ENCODE data around the gene CPED1. TPM values are rescaled to one million over a fixed set of nuclear protein-coding genes. Genes with fewer than 3 reads are reported as not detected.

CPED1 gene
- polyA plus RNA-seq, 1 donor from 2014 or later = 3.8 TPM

DNA sequence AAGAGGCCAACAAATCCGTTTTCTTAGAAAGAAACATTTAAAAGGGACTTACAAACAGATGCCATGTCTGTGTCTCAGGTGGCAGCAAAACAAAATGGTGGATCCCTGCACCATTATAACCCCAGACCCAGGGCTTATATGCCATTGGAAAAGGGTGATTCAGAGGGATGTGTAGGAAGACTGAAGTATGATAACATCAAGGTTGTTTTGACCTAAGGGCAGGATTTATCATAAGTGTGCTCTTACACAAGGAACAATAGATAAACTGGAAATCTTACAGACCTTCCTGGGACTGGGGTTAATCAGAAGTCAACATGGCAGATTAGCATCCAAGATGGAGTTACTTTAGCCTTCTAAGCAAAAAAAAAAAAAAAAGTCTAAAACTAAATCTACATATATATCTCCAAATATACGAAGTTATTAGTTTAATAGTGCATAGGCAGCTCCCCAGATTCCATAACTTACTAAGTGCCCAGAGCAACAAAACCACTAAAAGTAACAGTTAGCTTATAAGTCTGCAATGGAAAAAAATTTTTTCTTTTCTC, 306.0 kb downstream of the CPED1 start:
- Mint-ChIP-seq H3K27ac (no peak overlapping the region), H3K4me3 (no peak overlapping the region), H3K36me3 (peaks cover 12% of the 10 kb centered on the region), H3K9me3 (peaks cover 0 to 3% (median 2%) of the 10 kb centered on the region in 3 donors), H3K27me3 (peaks cover 1% of the 10 kb centered on the region), H3K4me1 (peaks cover 0 to 10% (median 8%) of the 10 kb centered on the region in 3 donors)

DNA sequence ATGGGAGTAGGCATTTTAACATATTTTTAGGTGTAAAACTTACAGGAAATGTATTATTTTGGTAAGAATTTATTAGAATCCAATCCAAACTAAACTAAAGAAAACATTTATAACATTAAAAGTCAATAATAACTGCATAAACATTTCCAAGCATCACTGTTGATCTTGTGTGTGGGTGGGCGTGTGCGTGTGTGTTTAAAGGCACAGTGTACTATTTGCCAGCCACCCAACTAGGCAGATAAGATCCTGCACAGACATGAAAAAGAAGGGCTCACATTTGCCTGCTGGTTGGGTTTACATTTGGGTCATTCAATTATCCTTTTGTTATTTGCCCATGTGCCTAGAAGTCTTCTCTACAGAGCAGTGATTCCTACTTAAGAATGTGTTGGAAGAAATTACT, 309.3 kb downstream of the CPED1 start:
- peaks cover 1% of the 10 kb centered on the region for H3K27me3 Mint-ChIP-seq
- peaks cover 0 to 2% (median 1%) of the 10 kb centered on the region in 3 donors for H3K9me3 Mint-ChIP-seq
- H3K4me1 Mint-ChIP-seq = peaks cover 16 to 24% (median 22%) of the 10 kb centered on the region in 3 donors
- H3K36me3 Mint-ChIP-seq = peaks cover 14% of the 10 kb centered on the region
- H3K4me3 Mint-ChIP-seq = no peak overlapping the region
- H3K27ac Mint-ChIP-seq = no peak overlapping the region

DNA sequence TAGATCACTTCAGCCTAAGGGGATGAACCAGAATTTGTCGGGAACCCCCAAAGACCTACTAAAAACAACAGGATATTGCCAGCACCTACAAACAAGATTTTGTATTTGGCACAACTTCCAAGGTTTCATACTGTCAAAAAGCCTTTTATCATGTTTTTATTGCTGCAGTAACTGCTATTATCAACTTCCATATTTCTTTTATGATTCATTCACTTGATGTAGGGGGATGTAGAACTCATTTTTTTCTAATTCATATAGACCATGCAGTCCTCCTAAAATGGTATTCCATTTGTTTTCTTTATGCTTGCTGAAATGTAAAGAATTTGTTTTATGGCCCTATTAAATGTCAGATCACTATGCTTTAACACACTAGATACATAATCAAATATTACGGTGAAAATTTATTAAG, 310.3 kb downstream of the CPED1 start:
- H3K4me3 Mint-ChIP-seq = no peak overlapping the region
- H3K4me1 Mint-ChIP-seq = peaks cover 18 to 30% (median 30%) of the 10 kb centered on the region in 3 donors
- H3K27me3 Mint-ChIP-seq = no peaks in the 10 kb centered on the region
- H3K36me3 Mint-ChIP-seq = peaks cover 12% of the 10 kb centered on the region
- H3K9me3 Mint-ChIP-seq = peaks cover 0 to 2% (median under 1%) of the 10 kb centered on the region in 3 donors
- H3K27ac Mint-ChIP-seq = no peak overlapping the region

DNA sequence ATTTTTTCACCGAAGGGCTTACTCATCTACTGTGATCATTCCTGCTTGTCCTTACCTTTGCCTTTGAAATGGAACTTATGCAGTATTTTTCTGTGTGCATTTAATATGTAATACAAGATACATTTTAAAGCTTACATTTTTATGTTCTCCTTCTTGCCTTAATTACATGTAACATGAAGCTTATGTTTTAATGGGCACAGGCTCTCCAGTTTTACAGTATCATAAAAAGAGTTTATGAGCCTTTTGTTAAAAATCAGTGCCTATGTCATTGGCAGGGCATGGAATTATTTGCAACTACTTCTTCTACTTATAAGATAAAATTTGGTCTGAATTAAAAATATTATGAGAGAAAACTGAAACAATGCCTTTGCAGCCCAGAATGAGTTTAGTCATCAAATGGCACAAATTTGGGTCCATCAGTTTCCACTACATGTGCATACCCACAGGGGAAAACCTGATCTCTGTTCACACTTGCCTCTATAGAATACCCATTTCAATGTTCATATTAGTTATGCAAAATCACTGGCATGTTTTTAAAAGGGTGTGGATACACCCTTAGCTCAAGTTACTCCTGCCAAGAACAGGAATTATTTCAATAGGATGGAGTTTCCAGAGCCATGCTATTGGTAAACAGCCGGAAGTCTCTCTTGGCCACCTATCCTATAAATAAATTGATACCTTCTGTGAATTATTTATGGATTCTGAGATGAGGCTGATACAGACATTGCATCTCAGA, 312.3 kb downstream of the CPED1 start:
- Mint-ChIP-seq H3K36me3 (peaks cover 6% of the 10 kb centered on the region), H3K9me3 (peaks cover 0 to 1% (median 0%) of the 10 kb centered on the region in 3 donors), H3K27ac (peak overlapping the region in 2 of 3 donors; percentile 78 to 82), H3K4me3 (peak overlapping the region in 1 of 4 donors; percentile 12), H3K4me1 (peaks cover 21 to 39% (median 37%) of the 10 kb centered on the region in 3 donors), H3K27me3 (no peaks in the 10 kb centered on the region)

DNA sequence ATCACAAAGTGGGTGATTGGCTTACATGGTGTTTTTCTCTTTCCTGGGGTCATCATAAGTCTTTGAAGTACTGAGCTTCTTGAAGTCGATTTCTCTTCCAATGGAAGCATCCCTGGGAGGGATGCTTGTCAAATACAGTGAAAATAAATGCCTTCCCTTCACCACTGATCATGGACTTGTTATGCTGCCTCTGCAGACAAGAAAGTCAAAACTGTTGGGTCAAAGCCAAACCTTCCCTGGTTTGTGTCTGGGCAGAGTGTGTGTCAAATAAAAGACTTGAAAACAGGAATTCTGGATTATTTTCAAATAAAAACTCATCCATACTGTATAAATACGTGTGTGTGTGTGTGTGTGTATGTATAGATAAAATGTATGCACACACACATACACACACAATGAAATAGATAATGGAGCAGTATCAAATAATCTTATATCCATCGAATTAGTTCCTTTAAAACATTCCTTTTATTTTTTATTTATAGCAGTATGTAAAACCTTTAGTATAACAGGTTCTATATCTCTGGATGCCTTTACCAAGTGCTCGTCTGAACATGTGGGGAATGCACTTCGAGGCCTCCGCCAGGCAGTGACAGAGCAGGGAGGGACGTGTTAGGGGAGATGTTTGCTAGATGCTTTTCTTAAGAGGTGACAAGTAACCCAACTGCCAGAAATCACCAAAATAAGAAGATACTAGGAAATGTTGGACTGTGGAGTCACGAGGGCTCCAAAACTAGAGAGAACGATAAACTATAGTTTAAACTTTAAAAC, 313.1 kb downstream of the CPED1 start:
- Mint-ChIP-seq H3K27ac (peak overlapping the region; percentile 47 to 96 (median 82)), H3K36me3 (peaks cover 6% of the 10 kb centered on the region), H3K27me3 (no peaks in the 10 kb centered on the region), H3K4me1 (peaks cover 26 to 46% (median 37%) of the 10 kb centered on the region in 3 donors), H3K4me3 (peak overlapping the region; percentile 3 to 79 (median 46)), H3K9me3 (peaks cover 0 to 1% (median 0%) of the 10 kb centered on the region in 3 donors)

DNA sequence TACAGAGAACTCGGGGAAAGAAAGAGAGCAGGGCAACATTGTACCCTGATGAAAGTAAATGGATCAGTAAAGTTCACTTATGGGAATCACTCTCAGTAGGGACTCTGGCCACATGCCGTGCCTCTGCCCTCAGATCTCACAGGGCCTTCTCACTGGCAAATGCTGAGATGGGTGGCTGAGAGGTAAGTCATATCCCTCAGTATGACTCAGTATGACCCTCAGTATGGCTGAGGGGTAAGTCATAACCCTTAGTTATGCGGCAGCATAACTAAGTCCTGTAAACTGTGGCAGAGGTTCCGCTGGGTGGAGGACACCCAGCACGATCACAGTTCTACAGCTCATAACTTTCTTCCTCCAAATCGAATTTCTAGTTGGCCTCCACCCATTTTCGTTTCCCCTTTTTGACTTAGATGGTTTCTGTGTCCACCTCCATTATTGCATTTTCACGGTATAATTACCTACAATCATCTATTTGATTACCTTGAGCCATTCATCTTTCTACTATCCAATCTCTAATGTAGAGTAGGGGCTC, 313.8 kb downstream of the CPED1 start:
- Mint-ChIP-seq H3K9me3 (peaks cover 0 to 1% (median 0%) of the 10 kb centered on the region in 3 donors), H3K4me3 (peak overlapping the region; percentile 3 to 79 (median 72)), H3K27me3 (no peaks in the 10 kb centered on the region), H3K36me3 (peaks cover 6% of the 10 kb centered on the region), H3K27ac (peak overlapping the region; percentile 47 to 96 (median 82)), H3K4me1 (peaks cover 29 to 51% (median 40%) of the 10 kb centered on the region in 3 donors)

DNA sequence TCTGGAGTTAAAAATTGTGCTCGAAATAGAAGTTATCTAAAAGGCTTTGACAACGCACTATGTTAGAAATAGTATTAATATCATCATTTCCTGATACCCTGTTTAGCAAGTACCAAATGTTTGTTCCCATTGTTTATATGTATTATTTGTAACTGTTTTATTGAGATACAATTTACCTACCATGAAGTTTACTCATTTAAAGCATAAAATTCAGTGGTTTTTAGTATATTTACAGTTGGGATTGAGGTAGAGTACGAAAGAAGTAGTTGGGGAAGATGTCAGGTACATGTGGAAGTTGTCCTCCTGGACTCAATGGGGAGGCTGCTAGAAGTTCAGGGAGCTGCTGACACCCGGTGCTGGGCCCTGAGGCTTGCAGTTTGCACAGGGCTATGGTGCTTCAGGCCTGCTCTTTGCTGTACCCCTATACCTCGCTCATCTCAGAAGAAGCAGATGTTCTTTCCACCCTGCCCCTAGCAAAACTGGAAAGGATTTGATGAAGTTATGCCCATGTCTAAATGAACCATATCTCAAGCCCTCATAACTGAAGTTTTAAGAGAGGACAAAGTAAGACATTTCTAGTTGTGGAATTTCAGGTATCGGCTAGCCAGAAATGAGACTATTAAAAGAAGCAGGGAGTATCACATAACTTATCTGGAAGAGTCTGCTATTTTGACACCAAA, 315.1 kb downstream of the CPED1 start:
- Mint-ChIP-seq H3K4me3 (peak overlapping the region in 2 of 4 donors; percentile 14 to 55), H3K36me3 (peaks cover 6% of the 10 kb centered on the region), H3K27ac (peak overlapping the region in 1 of 3 donors; percentile 82), H3K4me1 (peaks cover 29 to 53% (median 40%) of the 10 kb centered on the region in 3 donors), H3K27me3 (no peaks in the 10 kb centered on the region), H3K9me3 (peaks cover 0 to 1% (median 0%) of the 10 kb centered on the region in 3 donors)

DNA sequence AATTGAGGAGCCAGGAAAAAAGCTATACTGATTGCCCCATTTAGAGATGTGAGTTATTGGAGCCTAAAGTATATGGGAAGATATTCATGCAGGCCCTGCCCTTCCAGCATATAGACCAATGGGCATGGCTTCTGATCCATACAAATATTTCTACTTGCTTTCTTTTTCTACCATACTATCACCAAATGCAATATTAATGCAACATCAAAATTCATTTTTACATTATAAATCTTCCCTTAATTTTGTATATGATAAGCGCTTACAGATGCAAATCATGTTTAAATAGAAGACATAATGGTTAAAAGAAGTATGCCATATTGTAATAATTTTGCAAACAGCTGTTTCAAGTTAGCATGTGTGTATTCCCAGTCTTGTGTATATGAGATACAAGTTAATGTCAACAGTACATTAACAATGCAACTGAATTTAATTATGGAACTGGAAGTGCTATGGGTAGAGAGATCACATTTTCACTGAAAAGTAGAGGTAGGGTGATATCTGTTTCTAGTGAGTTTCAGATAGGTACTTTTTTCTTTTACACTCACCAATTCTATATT, 315.7 kb downstream of the CPED1 start:
- Mint-ChIP-seq H3K4me3 (peak overlapping the region in 1 of 4 donors; percentile 55), H3K9me3 (peaks cover 0 to 1% (median 0%) of the 10 kb centered on the region in 3 donors), H3K27me3 (peaks cover 3% of the 10 kb centered on the region), H3K36me3 (peaks cover 8% of the 10 kb centered on the region), H3K27ac (no peak overlapping the region), H3K4me1 (peaks cover 29 to 57% (median 40%) of the 10 kb centered on the region in 3 donors)

DNA sequence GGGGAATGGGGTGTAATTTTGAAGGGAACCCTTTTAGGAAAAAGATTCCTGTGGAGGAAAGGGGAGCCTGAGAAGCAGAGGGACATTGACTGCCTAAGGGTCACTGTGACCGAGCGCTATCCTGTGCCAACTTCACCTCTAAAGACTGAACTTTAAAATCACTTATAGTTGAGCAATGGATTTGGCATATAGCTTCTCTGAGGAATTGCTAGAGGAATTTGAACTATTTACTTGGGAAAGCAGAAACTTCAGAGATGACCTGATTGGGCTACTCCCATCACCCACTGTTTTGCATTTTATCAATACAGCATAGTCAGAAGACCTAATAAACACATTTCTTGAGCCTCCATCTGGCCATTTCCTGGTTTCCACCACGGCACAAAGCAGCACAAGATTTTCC, 316.6 kb downstream of the CPED1 start:
- H3K4me1 Mint-ChIP-seq = peaks cover 31 to 58% (median 40%) of the 10 kb centered on the region in 3 donors
- no peak overlapping the region for H3K4me3 Mint-ChIP-seq
- no peak overlapping the region for H3K27ac Mint-ChIP-seq
- H3K9me3 Mint-ChIP-seq = peaks cover 0 to 5% (median 4%) of the 10 kb centered on the region in 3 donors
- peaks cover 4% of the 10 kb centered on the region for H3K27me3 Mint-ChIP-seq
- peaks cover 12% of the 10 kb centered on the region for H3K36me3 Mint-ChIP-seq

DNA sequence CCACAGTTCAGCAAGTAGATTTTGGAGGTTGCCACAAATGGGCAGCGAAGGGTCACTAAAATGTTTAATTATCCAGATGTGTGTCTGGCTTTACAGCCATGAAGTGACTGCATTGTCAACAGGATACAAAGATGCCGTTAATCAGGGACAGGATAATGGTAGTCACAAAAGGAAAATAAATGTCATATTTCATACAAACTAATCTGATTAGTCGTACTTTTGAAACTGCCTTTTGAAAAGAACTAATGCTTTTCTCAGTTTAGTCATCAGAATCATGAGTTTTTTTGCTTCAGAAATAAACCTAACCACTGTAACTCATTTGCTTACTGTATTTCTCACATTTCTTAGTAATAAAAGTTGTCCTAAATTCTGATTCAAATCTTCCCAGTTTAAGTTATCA, 318.1 kb downstream of the CPED1 start:
- Mint-ChIP-seq H3K4me3 (peak overlapping the region in 1 of 4 donors; percentile 19), H3K36me3 (peaks cover 14% of the 10 kb centered on the region), H3K27me3 (peaks cover 4% of the 10 kb centered on the region), H3K4me1 (peaks cover 29 to 53% (median 34%) of the 10 kb centered on the region in 3 donors), H3K27ac (no peak overlapping the region), H3K9me3 (peaks cover 0 to 13% (median 11%) of the 10 kb centered on the region in 3 donors)

DNA sequence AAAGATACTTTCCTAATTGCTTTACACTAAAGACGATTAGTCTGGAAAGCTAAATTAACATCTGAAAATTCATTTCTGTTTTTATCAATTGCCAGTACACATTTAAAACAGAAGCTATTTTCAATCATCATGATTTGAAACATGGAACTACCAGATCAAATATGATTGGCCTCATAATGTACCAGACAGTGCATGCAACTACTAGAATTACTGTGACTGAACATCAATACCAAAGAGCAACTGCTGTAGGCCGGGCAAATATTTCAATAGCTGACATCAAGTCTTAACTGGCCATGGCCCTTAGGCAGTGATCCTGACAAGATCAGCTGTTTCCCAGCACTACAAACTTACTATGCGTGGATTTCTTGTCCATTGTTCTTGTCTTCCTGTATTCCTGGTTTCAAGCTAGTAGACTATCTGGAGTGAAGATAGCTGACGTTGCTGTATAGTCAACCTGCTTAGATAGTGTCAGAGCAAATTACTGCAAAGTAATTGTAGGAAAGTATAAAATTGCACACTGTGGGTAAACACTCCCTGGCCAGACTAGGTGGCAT, 318.6 kb downstream of the CPED1 start:
- Mint-ChIP-seq H3K4me3 (peak overlapping the region in 1 of 4 donors; percentile 43), H3K27me3 (peaks cover 4% of the 10 kb centered on the region), H3K9me3 (peaks cover 0 to 13% (median 11%) of the 10 kb centered on the region in 3 donors), H3K4me1 (peaks cover 28 to 49% (median 29%) of the 10 kb centered on the region in 3 donors), H3K36me3 (peaks cover 14% of the 10 kb centered on the region), H3K27ac (no peak overlapping the region)

DNA sequence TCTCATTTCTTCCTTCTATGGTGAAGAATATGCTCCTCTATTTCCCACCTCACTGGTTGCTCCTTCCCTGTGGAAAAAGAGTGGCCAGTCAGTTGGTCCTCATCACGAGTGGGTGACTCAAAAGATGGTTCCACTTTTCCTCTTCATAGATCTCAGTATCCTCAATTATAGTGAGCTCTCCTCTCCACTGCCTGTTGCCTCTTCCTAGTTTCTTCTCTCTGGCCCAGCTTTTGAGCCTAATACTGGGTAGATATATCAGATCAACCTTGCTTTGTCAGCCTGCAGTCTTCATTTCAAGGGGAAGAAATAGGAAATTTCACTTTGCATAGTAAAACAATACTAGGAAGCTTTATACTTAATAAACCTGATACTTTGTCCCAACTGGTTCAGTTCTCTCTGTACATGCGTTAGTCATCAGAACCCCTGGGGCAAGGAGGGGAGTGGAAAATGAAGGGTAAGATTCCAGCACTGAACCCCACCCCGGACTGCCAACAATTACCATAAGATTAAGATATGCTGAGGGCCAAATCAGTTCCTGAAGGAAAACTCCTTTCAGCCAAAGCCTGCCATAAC, 324.8 kb downstream of the CPED1 start:
- Mint-ChIP-seq H3K27ac (peak overlapping the region; percentile 85 to 95 (median 86)), H3K9me3 (peaks cover 0 to 15% (median 13%) of the 10 kb centered on the region in 3 donors), H3K27me3 (peaks cover 4% of the 10 kb centered on the region), H3K4me1 (peaks cover 30 to 42% (median 36%) of the 10 kb centered on the region in 3 donors), H3K36me3 (peaks cover 15% of the 10 kb centered on the region), H3K4me3 (peak overlapping the region; percentile 3 to 73 (median 57))

All from IgD-negative memory B cell (primary cell).